Thyroid gland (tissue), 4 donors: ENCODE measurements around the gene GNG7.

Experiments
- POLR2A ChIP-seq, 2 donors: fragments of 450-650 bp; IDR thresholded peaks; one replicate each; pipeline ENCODE4 v1.6.1; 2017; ENCODE audit warnings: antibody characterized with exemption in 2 of 2, mild to moderate bottlenecking in 2 of 2, moderate library complexity in 1 of 2
- TF ChIP-seq, protein P1 (sequence below), 6 experiments: fragments of 200-600 bp in 3 of 6; fragments of 450-650 bp in 3 of 6; sonication (generic) in 3 of 6; IDR thresholded peaks; one replicate each; pipeline ENCODE4 v1.5.1; 2016 to 2019; ENCODE audit warnings: antibody characterized with exemption in 6 of 6, mild to moderate bottlenecking in 2 of 6, inconsistent platforms in 1 of 6, moderate library complexity in 1 of 6

DNA sequence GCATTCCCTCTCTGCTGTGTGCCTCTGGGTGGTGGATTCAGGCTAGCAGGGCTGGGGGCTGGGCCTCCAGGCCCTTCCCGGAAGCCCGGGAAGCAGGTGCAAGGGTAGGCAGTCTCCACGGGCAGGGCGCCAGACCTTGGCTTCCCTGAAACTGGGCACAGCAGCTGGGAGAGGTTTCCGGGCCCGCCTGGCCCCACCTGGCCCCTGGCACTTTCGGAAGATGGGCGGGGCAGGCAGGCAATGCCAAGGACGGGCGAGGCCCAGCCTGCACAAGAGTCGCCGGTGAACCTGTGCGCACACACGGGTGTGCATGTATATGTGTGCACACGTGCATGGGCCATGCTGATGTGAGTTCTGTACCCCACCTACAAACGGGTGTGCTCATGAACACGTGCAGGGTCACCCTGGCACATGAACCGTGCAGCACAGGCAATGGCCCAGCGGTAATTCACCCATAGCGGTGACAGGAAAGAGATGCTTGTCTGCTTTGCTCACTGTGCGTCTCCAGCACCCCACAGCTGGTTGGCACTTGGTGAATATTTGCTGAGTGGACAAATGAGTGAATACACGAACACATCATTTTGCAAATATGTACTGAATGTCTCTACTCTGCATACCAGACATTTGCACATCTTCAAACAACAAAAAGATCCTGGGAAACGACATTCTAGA, 211.2 kb downstream of the GNG7 start:
- TF ChIP-seq, protein P1, sequence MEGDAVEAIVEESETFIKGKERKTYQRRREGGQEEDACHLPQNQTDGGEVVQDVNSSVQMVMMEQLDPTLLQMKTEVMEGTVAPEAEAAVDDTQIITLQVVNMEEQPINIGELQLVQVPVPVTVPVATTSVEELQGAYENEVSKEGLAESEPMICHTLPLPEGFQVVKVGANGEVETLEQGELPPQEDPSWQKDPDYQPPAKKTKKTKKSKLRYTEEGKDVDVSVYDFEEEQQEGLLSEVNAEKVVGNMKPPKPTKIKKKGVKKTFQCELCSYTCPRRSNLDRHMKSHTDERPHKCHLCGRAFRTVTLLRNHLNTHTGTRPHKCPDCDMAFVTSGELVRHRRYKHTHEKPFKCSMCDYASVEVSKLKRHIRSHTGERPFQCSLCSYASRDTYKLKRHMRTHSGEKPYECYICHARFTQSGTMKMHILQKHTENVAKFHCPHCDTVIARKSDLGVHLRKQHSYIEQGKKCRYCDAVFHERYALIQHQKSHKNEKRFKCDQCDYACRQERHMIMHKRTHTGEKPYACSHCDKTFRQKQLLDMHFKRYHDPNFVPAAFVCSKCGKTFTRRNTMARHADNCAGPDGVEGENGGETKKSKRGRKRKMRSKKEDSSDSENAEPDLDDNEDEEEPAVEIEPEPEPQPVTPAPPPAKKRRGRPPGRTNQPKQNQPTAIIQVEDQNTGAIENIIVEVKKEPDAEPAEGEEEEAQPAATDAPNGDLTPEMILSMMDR (IDR thresholded peaks at IDR 0.05), result no peak
- no peak for TF ChIP-seq POLR2A (IDR thresholded peaks at IDR 0.05)
